Measurements from ENCODE around the gene FAM227B.

- TF ChIP-seq U2AF2 (IDR thresholded peaks at IDR 0.05; ENCODE audit: low read depth, low read length) (no peak), ZBTB44 (CRISPR knock-in tag; IDR thresholded peaks at IDR 0.05) (no peak), ZNF354B (CRISPR knock-in tag; IDR thresholded peaks at IDR 0.05) (no peak), HOXA5 (CRISPR knock-in tag; IDR thresholded peaks at IDR 0.05) (no peak)
Observed at GRCh38 chr15:49303003-49303402, 317.6 kb downstream of the FAM227B start.

Measured in HepG2 (cell line).